GM20431 (cell line): ENCODE measurements around the gene ENPP7.

Source experiments
- in situ Hi-C: fragments of 300-500 bp; cut with MseI, MboI; formaldehyde crosslinking; loops from one replicate; pipeline ENCODE4 v1.15.0; 2020; ENCODE audit warnings: low sequenced_read_pairs; ENCODE audit not compliant: unreplicated experiment

ENPP7 gene

DNA sequence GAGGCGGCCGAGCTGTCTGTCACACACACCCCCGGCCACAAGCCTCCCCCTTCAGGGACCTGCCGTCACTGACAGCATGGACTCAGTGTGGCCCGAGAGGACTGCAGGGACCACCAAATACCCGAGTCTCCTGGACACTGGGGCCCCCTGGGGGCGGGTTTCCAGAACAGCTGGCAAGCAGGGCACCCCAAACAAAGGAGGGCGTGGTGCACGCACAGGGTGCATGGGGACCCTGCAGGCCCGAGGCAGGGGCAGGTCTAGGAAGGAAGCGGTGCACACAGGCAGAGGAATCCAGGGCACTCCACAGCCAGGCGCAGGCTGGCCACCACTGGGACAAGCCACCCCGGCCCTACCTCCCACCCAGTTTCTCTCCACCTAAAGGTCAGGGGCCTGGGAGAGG, 28.7 kb upstream of the ENPP7 start:
- in situ Hi-C loops: no loop called here

DNA sequence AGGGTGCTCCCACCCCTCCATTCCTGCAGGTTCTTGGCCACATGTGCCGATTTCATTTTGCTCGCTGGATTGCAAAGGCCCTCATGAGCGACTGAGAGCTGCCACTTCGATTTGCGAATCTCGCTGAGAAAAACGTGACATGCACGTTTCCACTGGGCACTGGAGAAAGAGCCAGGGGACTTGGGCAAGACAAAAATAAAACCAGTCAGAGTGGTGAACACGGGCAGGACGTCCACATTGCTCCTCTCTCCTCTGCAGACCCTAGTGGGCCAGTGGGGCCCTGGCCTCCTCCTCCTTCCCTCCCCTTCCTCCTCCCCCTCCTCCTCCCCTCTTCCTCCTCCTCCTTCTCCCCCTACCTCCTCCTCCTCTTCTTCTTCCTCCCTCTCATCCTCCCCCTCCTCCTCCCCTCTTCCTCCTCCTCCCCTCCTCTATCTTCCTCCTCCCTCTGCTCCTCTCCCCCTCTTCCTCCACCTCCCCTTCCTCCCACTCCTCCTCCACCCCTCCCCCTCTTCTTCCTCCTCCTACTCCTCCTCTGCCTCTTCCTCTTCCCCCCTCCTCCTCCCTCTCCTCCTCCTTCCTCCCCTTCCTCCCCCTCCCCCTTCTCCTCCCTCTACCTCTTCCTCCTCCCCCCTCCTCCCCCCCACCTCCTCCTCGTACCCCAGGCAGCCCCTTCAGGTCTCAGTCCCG, 28.1 kb upstream of the ENPP7 start:
- in situ Hi-C loops: no loop called here

DNA sequence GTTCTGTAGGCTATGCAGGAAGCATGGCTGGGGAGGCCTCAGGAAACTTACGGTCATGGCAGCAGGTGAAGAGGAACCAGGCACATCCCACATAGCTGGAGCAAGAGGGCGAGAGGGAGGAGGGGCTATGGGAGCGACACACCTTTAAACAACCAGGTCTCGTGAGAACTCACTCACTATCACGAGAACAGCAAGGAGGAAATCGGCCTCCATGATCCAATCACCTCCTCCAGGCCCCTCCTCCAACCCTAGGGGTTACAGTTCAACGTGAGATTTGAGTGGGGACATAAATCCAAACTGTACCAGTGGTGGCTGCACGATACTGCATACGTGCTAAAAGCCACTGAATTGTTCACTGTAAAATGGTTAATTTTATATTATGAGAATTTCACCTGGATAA, 26.1 kb upstream of the ENPP7 start:
- in situ Hi-C loops: no loop called here

DNA sequence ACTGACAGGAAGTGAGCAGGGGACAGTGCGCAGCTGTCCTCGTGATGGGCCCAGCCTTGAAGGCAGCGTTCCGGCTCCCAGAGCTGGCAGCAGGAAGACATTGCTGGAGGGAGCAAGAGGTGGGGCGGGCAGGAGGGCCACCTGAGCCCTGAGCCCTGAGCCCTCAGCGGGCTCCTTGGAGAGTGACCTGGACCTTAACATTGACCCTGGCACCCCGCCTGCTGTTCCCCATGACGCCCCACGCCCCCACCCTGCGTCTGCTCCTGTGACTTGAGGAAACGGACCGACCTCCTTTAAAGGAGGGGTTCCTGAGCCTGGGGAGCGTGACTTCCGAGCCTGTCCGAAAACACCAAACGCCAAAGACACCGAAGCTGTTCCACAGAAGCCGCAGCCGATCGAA, 25.1 kb upstream of the ENPP7 start:
- in situ Hi-C loops: no loop called here

DNA sequence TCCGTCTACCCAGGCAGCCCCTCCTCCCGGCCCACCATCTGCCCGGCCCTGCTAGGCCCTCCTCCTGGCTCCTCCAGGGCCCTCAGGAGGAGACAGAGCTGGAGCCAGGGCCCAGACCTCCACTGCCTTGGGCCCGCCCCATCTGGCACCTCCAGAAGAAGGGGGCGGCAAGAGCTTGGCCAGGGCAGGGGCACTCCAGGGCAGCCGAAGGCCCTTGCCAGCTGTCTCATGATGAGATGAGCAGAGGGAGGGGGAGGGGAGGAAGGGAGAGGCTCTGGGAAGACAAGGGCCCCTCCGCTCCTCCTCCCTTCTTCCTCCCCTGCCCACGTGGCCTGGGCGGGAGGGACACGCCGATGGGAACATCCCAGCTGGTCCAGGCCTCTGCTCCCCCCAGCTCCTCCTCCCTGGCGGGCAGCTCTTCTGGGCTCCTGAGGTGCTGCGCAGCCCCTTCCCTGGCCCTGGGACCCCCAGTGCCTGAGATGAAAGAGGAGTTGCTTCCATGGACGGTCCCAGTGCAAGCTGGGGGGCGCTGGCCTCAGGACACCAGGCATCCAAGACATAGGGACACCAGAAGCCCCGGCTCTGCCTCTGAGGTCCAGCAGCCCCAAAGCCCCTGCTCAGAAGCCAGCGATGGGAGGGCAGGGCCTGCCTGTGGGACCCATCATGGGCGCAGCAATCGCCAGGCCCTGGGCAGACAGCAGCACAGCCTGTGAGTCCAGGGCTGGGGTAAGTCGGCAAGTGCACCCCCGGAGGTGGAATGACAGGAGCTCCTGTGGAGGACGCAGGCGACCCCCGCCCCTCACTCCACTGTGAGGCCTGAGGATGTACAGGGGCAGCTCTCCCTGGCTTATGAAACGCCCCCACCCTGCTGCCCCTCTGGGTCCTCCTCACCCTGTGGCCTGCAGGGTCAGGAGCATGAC, 23.6 kb upstream of the ENPP7 start:
- in situ Hi-C loops: no loop called here

DNA sequence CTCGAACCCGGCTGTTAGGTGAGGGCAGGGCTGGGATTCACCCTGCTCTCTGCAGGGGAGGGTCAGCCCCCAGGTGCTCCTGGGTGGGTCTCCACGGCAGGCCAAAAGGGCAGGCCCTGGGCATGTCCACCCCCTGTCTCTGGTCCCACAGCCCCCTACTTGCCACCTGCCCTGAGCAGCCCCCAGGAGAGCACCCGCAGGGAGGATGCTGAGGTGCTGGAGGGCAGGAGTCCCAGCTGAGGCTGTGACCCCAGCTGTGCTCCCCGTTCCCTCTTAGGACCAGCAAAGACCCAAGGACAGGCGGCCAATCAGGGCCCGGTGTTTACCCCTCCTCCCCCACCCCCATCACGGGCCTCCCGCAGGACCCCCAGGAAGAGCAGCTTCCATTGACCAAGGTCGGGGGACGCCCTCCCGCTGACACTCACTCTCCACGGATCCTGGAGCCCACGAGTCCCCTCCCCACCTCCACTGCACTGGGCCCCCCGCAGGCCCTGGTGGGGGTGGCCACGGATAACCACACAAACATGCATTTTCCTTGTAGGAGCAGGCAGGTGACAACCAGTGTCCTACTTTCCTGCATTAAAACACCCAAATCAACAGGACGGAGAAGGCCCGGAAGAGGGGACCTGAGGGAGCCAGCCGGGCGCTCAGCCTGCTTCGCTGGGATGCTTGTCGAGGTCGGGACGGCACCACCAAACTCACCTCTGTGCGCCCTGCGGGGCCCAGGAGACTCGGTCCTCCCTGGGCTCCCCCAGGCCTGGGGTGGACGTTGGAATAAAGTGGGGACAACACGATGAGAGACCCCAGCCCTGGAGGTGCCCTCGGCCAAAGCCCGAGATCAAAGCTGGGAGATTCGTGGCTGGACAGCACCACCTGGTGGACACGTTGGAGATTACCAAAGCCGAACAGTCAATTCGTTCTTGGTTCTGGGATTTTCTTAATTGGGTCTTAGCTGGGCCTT, 22.5 kb upstream of the ENPP7 start:
- in situ Hi-C loops: no loop called here

DNA sequence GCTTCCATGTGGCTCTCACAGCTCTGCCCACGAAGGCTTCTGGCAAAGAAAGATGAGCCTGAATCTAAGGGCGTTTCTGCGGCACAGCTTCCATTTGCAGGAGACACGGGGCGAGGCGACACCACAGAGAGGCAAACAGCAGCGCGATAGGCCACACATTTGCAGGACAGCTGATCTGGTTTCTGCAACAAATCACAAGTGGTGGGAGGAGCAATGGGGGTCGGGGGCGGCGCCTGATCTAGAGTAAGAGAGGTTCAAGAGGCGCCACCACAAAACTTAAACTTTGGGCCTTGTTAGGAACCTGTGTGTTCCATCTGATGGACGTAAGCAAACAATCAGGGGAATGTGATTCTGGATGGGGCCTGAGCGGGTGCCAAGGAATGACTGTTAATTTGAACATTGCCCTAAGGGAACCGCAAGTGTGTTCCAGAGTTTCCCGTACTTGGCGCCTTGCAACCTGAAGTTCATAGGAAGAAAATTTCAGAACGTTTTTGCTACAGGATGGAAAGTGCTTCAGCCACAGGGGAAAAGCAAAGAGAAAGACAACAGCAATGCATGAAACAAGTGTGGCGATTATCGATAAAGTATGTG, 18.9 kb upstream of the ENPP7 start:
- in situ Hi-C loops: no loop called here

DNA sequence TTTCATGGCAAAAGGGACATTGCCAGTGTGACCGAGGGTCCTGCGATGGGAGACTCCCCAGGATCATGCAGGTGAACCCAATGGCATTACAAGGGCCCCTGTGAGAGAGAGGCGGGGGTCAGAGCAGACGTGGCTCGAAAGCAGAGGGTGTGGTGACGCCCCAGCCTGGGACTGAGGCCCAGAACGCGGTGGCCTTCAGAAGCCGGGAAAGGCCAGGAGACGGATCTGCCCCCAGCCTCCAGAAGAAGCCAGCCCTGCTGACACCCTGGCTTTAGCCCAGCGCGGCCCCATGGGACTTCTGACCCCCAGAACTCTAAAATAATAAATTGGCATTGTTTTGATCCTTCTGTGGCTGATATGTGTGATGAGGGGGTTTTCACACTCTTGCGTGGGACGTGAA, 17.4 kb upstream of the ENPP7 start:
- in situ Hi-C loops: no loop called here

DNA sequence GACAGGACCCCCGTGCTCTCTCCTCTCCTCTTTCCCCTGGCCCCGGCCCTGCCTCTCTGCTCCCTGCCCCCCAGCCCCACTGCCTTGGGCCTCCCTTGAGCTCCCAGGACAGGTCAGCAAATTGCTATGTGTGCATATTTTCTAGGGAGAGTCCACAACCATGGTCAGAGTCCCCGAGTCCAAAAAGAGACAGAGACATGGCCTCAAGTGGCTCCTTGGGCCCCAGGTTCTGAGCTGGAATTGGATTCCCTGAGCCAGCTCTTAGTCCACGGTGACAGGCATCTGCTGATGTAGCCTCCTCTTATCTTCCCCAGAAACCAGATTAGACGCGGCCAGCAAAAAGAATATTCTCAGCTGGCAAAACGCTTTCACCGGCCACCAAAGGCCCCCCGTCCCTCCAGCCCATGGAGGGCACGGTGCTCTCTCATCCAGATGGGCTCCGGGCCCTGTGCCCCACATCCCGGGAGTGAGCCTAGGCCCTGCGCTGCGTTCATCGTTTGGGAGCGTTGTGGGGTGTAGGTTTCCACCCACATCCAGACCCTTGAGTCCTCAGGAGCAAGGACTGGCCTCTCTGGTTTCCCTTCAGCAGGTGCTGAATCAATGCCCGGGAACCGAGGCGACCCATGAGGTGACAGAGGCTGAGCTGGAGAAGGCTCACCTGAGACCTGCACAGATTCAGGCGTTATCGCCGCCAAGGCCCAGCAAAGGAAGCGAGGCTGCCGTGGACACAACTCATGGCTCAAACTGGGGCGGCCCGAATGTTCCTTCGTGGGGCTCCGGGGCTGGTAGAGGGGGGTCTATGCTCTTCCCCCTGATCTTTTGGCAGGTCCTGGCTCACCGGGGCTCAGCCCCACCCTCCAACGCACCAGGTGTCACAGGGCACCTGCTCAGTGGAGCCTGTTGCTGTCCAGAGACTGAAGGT, 16.3 kb upstream of the ENPP7 start:
- in situ Hi-C loops: no loop called here

DNA sequence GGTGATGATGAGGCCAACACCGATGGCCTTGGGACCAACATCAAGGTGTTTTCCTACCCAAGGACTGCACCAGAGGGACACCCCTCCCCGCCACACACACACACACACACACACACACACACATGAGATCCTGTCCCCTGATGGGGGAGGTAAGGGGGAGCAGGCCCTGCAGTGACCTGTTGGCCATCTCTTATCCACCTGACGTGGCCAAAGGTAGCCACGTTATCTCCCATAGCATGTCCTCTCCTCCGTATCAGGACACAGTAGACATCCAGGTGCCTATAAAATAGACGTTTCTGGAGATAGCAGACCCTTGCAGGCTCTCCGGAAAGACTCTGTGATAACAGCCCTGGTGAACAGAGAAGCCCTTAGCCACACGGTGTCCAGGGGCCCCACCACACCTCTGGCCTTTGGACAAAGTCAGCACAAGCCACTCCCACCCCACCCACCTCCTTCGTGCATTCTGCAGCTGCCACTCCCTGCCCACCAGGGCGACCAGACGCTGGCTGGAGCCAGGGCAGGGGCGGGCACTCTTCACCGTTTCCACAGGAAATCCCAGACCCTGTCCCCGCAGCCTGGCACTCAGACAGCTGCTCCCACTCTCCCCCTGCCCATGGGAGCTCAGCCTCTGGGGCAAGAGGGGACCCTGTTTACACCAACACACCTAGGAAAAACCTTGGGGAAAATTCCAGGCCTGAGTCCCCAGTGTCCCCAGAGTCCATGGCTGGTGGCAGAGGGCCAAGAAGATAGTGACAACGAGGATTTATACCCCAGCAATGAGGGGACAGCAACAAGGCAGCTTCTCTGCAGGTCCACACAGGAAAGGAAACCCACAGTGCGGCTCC, 15.4 kb upstream of the ENPP7 start:
- in situ Hi-C loops: no loop called here

DNA sequence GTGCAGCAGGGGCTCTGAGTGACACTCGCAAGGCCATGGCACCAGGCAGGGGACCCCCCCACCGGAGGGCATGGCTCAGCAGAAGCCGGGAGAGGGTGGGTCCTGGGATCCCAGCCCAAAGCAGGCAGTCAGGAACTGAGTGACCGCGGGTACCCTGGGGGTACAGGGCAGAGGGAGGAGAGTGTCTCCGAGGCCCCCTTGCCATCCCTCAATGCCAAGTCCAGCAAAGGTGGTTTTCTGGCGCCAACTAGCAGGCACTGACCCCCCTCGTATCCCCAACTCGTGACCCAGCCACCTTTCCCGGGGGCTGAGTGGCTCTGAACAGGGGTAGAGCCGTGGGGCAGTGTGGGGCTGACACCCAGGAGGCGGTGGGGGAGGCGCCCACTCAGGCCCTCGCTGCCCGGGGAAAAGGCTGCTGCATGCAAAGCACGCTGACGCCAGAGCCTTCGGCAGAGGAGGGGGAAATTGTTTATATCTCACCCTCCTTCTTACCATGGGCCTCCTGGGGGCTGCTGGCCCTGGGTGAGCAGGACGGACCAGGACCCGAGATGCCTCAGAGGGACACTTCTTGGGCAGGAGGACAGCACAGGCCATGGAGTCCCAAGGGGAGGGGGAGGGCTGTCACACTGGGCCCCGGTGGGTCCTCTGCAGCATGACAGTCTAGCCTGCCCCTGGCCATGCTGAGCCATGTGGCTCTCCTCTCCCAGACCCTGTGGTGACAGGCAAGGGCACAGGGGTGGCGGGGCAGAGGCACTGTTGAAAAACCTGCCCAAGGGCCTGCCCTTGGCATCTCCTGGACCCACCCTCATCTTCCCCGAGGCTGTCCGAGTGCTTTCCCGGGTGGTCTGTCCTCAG, 14.6 kb upstream of the ENPP7 start:
- in situ Hi-C loops: no loop called here

DNA sequence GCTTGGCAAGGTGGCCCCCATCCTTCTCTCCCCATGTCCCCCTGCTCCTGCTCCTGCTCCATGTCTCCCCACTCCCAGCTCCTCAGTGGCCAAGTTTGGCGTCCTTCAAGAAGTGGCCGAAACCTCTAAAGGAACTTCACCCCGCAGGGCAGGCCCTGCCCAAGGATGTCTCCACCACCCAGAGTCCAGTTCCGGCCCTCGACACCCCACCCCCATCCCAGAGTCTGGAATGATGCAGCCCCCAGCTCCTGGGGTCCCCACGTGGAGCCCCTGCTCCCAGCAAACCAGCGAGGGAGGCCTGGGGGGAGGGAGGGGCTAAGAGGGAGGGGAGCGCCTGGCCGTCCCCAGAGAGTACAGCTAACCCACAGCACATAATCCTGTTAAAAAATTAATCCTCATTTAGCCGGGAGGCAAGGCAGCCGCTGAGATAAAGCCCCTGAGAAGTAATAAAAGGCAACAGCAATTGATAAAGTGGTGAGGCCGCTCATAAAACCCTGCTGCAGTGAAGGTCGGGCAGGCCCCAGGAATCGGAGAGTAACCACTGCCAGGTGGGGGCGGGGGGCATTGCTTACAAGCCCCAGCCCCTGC, 9.9 kb upstream of the ENPP7 start:
- in situ Hi-C loops: no loop called here

DNA sequence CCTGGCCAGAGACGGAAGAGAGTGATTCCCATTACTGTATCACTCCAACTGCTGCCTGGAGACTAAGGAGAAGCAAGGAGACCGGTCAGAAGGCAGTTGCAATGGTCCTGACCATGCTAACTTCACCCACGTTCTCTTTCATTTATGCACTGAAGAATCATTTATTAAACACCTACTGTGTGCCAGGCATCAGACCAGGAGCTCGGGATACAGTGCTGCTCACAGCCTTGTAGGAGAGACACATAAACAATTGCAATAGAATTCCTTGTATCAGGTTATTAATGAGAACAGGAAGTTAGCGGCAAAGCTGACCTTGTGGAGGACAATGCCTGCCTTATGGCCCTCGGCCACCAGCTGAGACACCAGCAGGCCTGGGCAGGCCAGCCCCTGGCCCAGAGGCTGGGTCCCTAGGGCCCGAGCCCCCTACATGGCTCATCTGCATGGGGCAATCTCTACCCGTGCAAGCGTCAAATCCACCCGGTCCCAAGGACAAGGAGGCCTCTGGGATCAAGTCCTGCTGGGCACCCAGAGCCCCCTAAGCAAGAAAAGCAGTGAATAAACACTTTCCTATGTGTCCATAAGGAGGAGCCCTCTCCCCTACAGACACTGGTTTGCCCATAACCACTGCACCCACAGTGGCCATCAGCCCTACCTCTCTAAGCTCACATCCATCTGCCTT, 8.6 kb upstream of the ENPP7 start:
- in situ Hi-C loops: no loop called here

DNA sequence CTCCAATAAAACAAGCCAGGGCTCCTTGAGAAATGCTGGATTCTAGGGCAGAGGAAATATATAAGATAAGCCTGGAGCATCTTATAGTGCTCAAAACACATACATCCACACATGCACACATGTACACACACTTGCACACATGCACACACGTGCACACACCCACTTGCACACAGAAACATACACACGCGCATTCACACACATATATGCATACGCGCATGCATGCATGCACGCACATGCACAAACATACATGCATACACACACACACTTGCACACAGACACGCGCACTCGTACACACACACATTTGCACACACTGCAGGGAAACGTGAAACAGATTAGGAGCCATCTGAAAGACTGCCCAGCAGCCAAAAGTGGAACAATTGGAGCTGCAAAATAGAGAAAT, 8.0 kb upstream of the ENPP7 start:
- in situ Hi-C loops: no loop called here

DNA sequence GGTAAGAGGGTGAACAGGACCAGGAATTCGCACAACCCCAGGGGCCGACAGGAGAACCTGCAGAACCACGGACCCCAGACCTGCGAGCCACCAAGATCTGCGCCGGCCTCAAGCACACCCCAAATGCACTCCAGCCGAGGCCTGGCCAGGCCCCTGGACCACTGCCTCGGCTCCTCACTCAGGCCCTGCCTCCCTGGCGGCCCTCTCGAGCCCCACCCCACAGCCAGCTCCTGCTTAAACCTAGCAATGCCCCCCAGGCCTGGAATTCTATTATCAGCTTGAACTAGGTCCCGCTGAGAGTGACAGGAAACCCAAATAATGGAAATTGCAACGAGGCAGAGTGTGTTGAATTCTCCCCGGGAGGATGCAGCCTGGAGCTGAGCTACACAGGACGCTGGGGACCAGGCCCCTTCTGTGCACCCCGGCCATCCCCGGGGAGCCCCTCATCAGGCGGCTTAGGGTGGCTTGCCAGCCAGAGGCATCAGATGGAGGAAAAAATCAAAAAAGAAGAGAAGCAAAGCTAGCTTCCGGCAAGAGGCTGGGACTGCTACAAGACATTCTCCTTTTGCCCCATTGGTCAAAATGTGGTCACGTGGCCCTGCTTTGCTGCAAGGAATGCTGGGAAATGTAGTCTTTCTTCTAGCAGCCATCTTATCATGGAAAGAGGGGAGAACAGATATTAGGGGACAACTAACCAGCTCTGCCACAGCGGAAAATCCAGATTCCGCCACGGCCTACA, 2.4 kb upstream of the ENPP7 start:
- in situ Hi-C loops: no loop called here
